Prostate gland (tissue), 2 donors: ENCODE results near the gene FAM135A. TPM values are rescaled to one million over a fixed set of nuclear protein-coding genes. Genes with fewer than 3 reads are reported as not detected.

ENCODE experiments used
- DNase-seq: peaks from one replicate; pipeline ENCODE4 v3.0.0-alpha.2; 2019; ENCODE audit warnings: low spot score
- H3K27ac ChIP-seq, 2 donors: fragments of 200-600 bp; sonication (generic); 2 replicates each; pipeline ENCODE4 v1.5.1; 2017 to 2019
- H3K27me3 ChIP-seq: fragments of 200-600 bp; sonication (generic); replicated peaks from 2 replicates; pipeline ENCODE4 v1.5.1; 2019; ENCODE audit not compliant: insufficient read depth
- H3K36me3 ChIP-seq, 2 donors: fragments of 200-600 bp; sonication (generic); 1 replicate in 1 of 2; 2 replicates in 1 of 2; pipeline versions ENCODE4 v1.5.1 to v1.8.1; 2017 to 2019
- H3K4me1 ChIP-seq: fragments of 200-600 bp; sonication (generic); replicated peaks from 2 replicates; pipeline ENCODE4 v1.5.1; 2019
- H3K4me3 ChIP-seq, 2 donors: fragments of 200-600 bp; sonication (generic); 2 replicates each; pipeline ENCODE4 v1.5.1; 2017 to 2019
- H3K9me3 ChIP-seq: fragments of 200-600 bp; sonication (generic); 2 replicates; pipeline ENCODE4 v1.5.1; 2017
- POLR2A ChIP-seq: fragments of 450-650 bp; IDR thresholded peaks from one replicate; pipeline ENCODE4 v1.6.1; 2016; ENCODE audit warnings: antibody characterized with exemption, mild to moderate bottlenecking
- POLR2AphosphoS5 ChIP-seq: sonication (generic); formaldehyde crosslinking; IDR thresholded peaks from one replicate; pipeline ENCODE4 v1.6.1; 2017; ENCODE audit warnings: antibody characterized with exemption
- WGBS: methylation state at CpG from one replicate; pipeline ENCODE4 v1.1.5; 2018; 5-methylcytosine and 5-hydroxymethylcytosine counted together
- intact Hi-C: fragments of 100-400 bp; cut with DNase I; formaldehyde crosslinking; loops from one replicate; pipeline ENCODE4 v1.14.2; 2022
- total RNA-seq, 2 donors: library from RNA; depleted of rRNA; stranded (reverse); fragments of >200 nt; gene quantifications; one replicate each; pipeline ENCODE4 v1.1.0, GENCODE V29; 2016
- TF ChIP-seq, protein P1 (sequence below), 4 experiments: fragments of 200-600 bp in 2 of 4; fragments of 450-650 bp in 2 of 4; sonication (generic) in 2 of 4; IDR thresholded peaks; 1 replicate in 3 of 4; 2 replicates in 1 of 4; pipeline ENCODE4 v1.5.1; 2016 to 2019; ENCODE audit warnings: antibody characterized with exemption in 4 of 4, mild to moderate bottlenecking in 2 of 4, moderate library complexity in 2 of 4

The FAM135A gene
- total RNA-seq, 2 donors from 2014 or later: 66.3 to 117 TPM

DNA sequence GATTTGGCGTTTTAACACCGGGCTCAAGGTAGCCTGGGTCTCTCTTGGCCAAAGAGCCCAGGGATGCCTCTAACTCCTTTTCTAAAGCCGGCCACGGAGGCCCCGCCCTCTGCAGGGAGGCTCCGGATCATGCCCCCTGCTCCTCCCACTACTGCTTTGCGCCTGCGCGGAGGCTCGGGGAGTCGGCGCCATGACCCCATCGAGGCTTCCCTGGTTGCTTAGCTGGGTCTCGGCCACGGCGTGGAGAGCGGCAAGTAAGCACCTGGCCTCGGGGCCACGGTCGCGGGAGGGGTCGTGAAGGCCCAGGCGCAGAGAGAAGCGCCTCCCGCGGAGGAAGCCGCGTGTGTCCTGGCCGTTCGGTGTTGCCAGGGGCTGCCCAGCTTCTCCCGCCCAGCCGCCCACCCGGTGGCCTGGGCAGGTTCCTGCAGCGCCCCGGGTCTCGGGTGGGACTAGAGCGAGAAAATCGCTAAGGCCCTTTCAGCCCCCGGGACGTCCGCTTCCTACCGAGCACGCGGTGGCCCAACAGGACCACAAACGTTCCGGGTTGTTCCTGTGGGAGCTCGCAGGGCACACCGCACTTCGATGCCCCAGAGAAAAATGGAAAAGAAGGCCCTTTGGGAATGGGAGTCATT, 153.6 kb downstream of the FAM135A start, which contains the start of gene SDHAF4:
Gene SDHAF4, plus strand, starts transcription at position 180 of the 632 bp plus-strand sequence. Its CDS starts 11 bp downstream, at position 191.
- no peaks in the 10 kb centered on the region for H3K27me3 ChIP-seq
- 0% methylated on average over 38 of the region's 49 CpGs for WGBS
- no peaks in the 10 kb centered on the region for H3K4me1 ChIP-seq
- H3K36me3 ChIP-seq: no peaks in the 10 kb centered on the region
- no peaks in the 10 kb centered on the region for H3K9me3 ChIP-seq
- peak; percentile 60 for TF ChIP-seq POLR2A
- TF ChIP-seq, protein P1, sequence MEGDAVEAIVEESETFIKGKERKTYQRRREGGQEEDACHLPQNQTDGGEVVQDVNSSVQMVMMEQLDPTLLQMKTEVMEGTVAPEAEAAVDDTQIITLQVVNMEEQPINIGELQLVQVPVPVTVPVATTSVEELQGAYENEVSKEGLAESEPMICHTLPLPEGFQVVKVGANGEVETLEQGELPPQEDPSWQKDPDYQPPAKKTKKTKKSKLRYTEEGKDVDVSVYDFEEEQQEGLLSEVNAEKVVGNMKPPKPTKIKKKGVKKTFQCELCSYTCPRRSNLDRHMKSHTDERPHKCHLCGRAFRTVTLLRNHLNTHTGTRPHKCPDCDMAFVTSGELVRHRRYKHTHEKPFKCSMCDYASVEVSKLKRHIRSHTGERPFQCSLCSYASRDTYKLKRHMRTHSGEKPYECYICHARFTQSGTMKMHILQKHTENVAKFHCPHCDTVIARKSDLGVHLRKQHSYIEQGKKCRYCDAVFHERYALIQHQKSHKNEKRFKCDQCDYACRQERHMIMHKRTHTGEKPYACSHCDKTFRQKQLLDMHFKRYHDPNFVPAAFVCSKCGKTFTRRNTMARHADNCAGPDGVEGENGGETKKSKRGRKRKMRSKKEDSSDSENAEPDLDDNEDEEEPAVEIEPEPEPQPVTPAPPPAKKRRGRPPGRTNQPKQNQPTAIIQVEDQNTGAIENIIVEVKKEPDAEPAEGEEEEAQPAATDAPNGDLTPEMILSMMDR (IDR thresholded peaks at IDR 0.05): peak in 1 of 4 experiments; percentile 3
- TF ChIP-seq POLR2AphosphoS5: peak; percentile 85
- peak; percentile 85 for DNase-seq
- intact Hi-C loops: loop anchor here (5.0 to 10.0 kb wide), 3 partner anchors 98 to 152 kb away; partner anchors contain the start of genes FAM135A and SMAP1
- H3K27ac ChIP-seq: peak within 1 kb of the TSS; percentile 84 to 89
- H3K4me3 ChIP-seq: peak within 1 kb of the TSS; percentile 76 to 97

DNA sequence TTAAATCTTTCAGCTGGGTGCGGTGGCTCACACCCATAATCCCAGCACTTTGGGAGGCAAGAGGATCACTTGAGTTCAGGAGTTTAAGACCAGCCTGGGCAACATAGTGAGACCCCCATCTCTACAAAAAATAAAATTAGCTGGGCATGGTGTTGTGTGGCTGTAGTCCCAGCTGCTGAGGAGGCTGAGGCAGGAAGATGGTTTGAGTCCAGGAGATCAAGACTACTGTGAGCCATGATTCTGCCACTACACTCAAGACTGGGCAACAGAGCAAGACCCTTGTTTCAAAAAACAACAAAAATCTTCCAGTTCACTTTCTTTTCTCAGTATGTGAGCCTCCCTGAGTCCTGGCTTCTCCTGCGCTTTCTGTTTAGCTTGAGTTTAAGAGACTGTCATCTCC, 161.3 kb downstream of the FAM135A start:
- WGBS: 98% methylated on average over 2 of the region's 2 CpGs
- intact Hi-C loops: no loop called here
- no peak overlapping the region for H3K27ac ChIP-seq
- no peak overlapping the region for H3K4me3 ChIP-seq
- H3K4me1 ChIP-seq: no peaks in the 10 kb centered on the region
- no peaks in the 10 kb centered on the region for H3K27me3 ChIP-seq
- no peak for DNase-seq
- H3K9me3 ChIP-seq: no peaks in the 10 kb centered on the region
- no peaks in the 10 kb centered on the region for H3K36me3 ChIP-seq
- TF ChIP-seq POLR2AphosphoS5 (no peak), POLR2A (no peak)
- TF ChIP-seq, protein P1 (IDR thresholded peaks at IDR 0.05): no peak

DNA sequence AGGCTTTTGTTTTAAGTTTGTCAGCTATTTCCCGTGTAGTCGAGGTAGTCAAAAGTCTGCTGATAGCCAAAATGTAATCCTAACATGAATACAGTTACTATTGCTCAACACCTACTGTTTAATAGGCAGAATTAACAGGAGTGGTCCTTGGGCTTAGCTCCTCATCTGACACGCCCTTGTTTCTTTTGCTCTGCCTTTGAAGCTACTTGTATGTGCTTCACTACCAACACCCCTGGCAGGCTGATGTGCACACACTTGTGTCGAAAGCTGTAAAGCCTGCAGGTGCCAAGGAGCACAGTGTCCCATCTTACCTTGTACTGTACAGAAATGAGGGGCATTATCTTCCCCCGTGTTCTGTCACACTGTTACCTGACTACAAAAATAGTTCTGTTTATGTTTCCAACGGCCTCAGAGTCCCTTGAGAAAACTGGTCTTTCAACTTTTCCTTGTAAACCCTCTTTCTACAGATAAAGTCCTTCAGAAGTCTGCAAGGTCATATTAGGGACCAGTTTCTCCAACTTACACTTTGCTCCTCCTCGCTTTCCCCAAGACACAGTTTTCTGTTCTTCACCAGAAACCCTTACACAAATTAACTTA, 162.7 kb downstream of the FAM135A start:
- no peak overlapping the region for H3K4me3 ChIP-seq
- WGBS: 44% methylated on average over 7 of the region's 7 CpGs
- H3K4me1 ChIP-seq: no peaks in the 10 kb centered on the region
- no peaks in the 10 kb centered on the region for H3K27me3 ChIP-seq
- TF ChIP-seq POLR2AphosphoS5: no peak
- TF ChIP-seq, protein P1 (IDR thresholded peaks at IDR 0.05): no peak
- TF ChIP-seq POLR2A: no peak
- intact Hi-C loops: no loop called here
- H3K27ac ChIP-seq: no peak overlapping the region
- no peak for DNase-seq
- no peaks in the 10 kb centered on the region for H3K36me3 ChIP-seq
- no peaks in the 10 kb centered on the region for H3K9me3 ChIP-seq

DNA sequence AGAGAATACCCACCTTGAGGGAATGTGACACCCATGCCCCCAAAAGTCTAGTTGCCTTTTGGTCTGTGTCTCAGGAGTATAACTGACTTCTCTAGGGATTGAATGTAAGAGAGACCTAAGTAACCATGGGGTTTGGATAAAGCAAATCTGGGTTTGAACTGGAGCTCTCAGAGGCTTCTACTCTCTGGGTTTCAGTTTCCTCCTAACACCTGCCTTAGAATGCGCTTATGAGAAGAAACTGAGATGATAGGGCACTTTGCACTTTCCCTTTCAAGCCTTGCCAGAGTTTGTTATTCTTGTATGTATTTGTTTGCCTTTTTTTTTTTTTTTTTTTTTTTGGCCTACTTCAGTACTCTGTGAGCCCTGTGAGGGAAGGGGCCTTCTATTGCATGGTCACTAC, 172.8 kb downstream of the FAM135A start:
- intact Hi-C loops: no loop called here
- Histone ChIP-seq H3K4me1 (no peaks in the 10 kb centered on the region), H3K9me3 (no peaks in the 10 kb centered on the region), H3K27ac (no peak overlapping the region), H3K27me3 (no peaks in the 10 kb centered on the region), H3K36me3 (no peaks in the 10 kb centered on the region), H3K4me3 (no peak overlapping the region)
- WGBS: 91% methylated on average over 1 of the region's 1 CpG
- DNase-seq: no peak
- TF ChIP-seq POLR2AphosphoS5 (no peak), POLR2A (no peak)

DNA sequence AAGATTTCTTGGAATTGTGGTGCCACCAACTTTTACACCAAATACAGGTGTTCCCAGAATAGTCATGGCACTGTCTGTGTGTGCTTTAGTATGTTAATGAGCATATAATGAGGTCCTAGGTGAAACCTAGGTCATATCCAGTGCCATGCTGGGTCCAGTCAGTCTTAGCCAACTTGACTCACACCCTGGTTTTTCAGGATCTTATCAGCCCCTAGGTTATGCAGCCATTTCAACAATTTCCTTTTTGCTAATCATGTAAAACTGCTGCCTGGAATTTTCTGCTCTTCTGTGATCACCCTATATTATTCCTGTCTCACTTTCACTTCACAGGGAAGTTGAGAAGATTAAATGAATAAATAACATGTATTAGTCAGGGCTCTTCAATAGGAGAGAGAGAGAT, 177.1 kb downstream of the FAM135A start:
- no peaks in the 10 kb centered on the region for H3K36me3 ChIP-seq
- H3K4me3 ChIP-seq: no peak overlapping the region
- no peak for DNase-seq
- intact Hi-C loops: no loop called here
- no peaks in the 10 kb centered on the region for H3K4me1 ChIP-seq
- H3K27ac ChIP-seq: no peak overlapping the region
- no peaks in the 10 kb centered on the region for H3K27me3 ChIP-seq
- H3K9me3 ChIP-seq: no peaks in the 10 kb centered on the region
- TF ChIP-seq, protein P1 (IDR thresholded peaks at IDR 0.05): no peak
- no peak for TF ChIP-seq POLR2A
- no peak for TF ChIP-seq POLR2AphosphoS5
